GM19395 (cell line): ENCODE results near the gene HSD17B1.
"Not testable (repeated sequence)": the region's sequence is repeated elsewhere in the genome, so short reads cannot be mapped to it uniquely, and the experiment has no call there.

Experiments
- ATAC-seq: cut with Tn5 transposase; IDR thresholded peaks from one replicate; pipeline ENCODE4 v1.9.1; 2021; ENCODE audit warnings: mild to moderate bottlenecking, moderate library complexity; ENCODE audit not compliant: unreplicated experiment

Gene HSD17B1

GRCh38 chr17:42522798-42523278 is 29.9 kb upstream of the HSD17B1 start:
- ATAC-seq: no peak

GRCh38 chr17:42525221-42525620 is 27.5 kb upstream of the HSD17B1 start:
- ATAC-seq: no peak

- ATAC-seq: no peak
Measured at GRCh38 chr17:42526031-42526444, 26.7 kb upstream of the HSD17B1 start.

GRCh38 chr17:42527932-42528331 is 24.8 kb upstream of the HSD17B1 start:
- ATAC-seq: no peak

GRCh38 chr17:42529061-42529460 is 23.7 kb upstream of the HSD17B1 start:
- no peak for ATAC-seq

- ATAC-seq: no peak
Measured at GRCh38 chr17:42530952-42531454, 21.7 kb upstream of the HSD17B1 start.

GRCh38 chr17:42531455-42532354 is 21.0 kb upstream of the HSD17B1 start:
- no peak for ATAC-seq

- ATAC-seq: peak; percentile 12
Measured at GRCh38 chr17:42535155-42536047, 17.3 kb upstream of the HSD17B1 start.

- ATAC-seq: peak; percentile 80
Measured at GRCh38 chr17:42536048-42536371, 16.7 kb upstream of the HSD17B1 start, which contains the start of gene NAGLU. Gene NAGLU (plus strand): TSS chr17:42536241. CDS start chr17:42536273, 32 bp downstream.

- ATAC-seq: peak; percentile 56
Measured at GRCh38 chr17:42536372-42537155, 16.2 kb upstream of the HSD17B1 start.

GRCh38 chr17:42537156-42537805 is 15.4 kb upstream of the HSD17B1 start:
- ATAC-seq: no peak

GRCh38 chr17:42537826-42538451 is 14.8 kb upstream of the HSD17B1 start:
- no peak for ATAC-seq

- ATAC-seq: no peak
Measured at GRCh38 chr17:42538482-42538881, 14.2 kb upstream of the HSD17B1 start.

- ATAC-seq: not testable (repeated sequence)
Measured at GRCh38 chr17:42540558-42540957, 12.2 kb upstream of the HSD17B1 start.

GRCh38 chr17:42541041-42541833 is 11.5 kb upstream of the HSD17B1 start:
- no peak for ATAC-seq

GRCh38 chr17:42543190-42544079 is 9.3 kb upstream of the HSD17B1 start:
- ATAC-seq: no peak

- ATAC-seq: no peak
Measured at GRCh38 chr17:42544874-42545283, 7.8 kb upstream of the HSD17B1 start.
